GM18505 (cell line): Measurements from ENCODE around the gene ACVRL1.

Experiments
- ATAC-seq: cut with Tn5 transposase; IDR thresholded peaks from one replicate; pipeline ENCODE4 v1.9.1; 2021; ENCODE audit not compliant: unreplicated experiment
- POLR2A ChIP-seq: IDR thresholded peaks from 4 replicates; pipeline ENCODE4 v1.6.1; 2011; ENCODE audit warnings: borderline replicate concordance; ENCODE audit not compliant: insufficient read depth, insufficient read length; ENCODE audit errors: extremely low read depth

ACVRL1 gene

DNA sequence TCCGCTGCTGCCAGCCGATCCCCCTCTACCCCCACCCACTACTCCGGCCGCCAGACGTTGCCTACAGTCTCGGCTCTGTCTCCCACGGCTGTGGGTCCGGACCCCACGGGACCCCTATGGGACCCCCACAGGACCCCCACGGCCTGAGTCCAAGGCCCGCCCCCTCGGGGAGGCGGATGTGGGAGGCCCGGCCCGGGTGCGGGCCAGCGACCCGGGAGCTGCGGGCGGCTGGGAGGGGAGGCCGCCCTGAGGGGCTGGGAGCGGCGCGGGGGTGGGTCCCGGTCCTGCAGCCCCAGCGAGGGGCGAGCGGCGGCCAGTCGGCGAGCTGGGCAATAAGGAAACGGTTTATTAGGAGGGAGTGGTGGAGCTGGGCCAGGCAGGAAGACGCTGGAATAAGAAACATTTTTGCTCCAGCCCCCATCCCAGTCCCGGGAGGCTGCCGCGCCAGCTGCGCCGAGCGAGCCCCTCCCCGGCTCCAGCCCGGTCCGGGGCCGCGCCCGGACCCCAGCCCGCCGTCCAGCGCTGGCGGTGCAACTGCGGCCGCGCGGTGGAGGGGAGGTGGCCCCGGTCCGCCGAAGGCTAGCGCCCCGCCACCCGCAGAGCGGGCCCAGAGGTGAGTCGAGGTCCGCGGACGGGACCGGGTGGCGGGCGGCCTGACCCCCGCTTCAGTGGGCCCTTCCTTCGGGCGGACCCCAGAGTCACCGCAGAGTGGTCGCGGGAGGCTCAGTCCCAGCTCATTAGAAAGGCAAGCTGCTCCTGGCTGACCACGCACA lies at the start of gene ACVRL1:
Gene ACVRL1 (plus strand): TSS at position 422 of the 773 bp plus-strand sequence. CDS start 4,971 bp downstream, outside the sequence.
- ATAC-seq, result no peak
- no peak for TF ChIP-seq POLR2A

DNA sequence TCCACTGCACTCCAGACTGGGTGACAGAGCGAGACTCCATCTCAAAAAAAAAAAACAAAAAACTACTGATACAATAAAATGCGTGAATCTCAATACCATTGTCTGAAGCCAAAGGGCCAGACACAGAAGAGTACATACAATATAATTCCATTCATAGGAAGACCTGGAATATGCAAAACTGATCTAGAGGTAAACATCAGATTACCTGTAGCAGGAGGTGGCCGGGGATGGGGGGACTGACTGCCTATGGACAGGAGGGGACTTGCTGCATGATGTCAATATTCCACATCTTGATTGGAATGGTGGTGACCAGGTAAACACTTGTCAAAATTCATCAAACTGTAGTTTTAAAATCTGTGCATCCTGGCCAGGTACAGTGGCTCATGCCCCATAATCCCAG lies 46.3 kb upstream of the ACVRL1 start:
- TF ChIP-seq POLR2A, result no peak
- ATAC-seq, result no peak

DNA sequence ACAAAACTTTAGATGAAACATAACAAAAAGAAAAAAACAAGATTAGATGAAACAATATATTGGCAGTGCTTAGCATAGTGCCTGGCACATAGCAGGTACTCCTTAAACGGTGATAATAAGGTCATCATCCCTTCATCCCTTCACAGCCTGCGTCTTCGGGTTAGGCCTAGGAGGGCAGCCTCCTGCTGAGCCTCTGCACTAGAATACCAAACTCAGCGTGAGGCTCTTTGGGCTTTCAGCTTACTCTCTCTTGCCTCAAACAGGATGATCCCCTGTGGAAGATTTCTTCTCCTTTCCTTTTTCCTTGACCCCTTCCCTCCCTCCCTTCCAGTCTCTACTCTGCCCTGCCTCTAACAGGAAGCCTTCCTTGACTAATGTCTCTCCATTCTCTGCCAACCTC lies 44.4 kb upstream of the ACVRL1 start:
- no peak for ATAC-seq

DNA sequence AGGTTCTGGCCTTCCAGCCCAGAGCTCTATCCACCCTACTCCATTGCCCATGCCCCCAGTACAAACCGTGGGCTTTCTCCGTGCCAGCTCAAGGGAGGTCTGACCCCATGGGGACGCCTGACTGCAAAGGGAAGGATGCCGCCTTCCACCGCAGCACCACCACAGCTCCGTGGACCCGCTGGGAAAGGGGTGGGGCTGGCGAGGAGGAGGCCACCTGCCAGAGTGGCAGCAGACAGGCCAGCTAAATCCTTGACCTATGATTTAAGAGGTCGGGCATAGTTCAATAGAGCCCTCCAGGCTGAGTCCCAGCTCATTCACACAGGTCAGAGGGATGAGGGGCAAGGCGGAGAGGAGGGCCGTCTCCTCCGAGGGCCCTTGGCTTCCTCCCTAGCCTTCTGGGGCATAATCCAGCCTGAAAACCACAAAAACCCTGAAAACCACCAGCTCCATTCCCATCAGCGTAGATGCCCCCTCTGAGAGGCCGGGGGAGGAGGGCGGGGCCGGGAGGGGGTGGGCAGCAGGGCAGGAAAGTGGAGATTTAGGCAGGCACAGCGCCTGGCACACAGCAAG lies 43.9 kb upstream of the ACVRL1 start:
- no peak for TF ChIP-seq POLR2A
- ATAC-seq, result no peak

More for the DNA sequence above, 44.4 kb upstream of the ACVRL1 start:
- TF ChIP-seq POLR2A, result no peak

DNA sequence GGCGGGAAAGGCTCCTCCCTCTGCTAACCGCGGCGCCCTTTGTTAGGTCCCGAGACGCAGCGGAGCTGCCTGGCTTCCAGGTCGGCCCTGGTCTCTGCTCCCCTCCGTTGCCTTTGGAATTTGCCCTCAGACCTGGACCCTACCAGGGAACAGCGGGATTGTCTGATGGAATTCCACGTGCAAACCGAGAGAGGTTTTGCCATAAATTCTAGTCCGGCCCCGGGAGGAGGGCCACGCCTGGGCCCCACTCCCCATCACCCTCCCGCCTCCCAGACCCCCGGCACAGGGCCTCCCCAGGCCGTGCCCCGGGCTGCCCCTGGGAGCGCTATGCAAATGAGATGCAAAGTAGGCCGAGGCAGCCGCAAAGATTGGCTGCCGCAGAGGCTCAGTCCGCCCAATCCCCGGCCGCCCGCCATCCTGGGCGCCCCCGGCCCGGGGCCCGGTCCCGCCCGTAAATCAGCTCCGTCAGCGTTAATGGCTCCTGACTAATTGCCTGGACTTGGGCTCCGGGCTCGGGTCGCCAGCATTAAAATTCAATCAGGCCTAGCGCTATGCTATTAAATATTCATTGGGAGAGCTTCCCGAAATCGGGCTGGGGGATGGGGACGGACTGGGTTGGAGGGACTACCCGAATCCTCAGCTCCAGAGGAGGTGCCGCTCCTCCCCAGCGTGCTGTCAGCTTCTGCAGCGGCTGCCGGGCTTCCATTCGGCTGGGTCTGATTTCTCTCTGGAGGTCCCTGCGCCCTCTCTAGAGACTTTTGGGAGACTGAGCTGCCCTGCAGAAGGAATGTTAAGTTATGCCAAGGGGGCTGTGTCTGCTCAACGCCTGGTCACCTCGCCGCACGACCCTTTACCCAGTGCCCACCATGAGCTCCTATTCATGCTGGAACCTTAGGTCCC lies 43.1 kb upstream of the ACVRL1 start:
- no peak for ATAC-seq
- TF ChIP-seq POLR2A, result no peak

DNA sequence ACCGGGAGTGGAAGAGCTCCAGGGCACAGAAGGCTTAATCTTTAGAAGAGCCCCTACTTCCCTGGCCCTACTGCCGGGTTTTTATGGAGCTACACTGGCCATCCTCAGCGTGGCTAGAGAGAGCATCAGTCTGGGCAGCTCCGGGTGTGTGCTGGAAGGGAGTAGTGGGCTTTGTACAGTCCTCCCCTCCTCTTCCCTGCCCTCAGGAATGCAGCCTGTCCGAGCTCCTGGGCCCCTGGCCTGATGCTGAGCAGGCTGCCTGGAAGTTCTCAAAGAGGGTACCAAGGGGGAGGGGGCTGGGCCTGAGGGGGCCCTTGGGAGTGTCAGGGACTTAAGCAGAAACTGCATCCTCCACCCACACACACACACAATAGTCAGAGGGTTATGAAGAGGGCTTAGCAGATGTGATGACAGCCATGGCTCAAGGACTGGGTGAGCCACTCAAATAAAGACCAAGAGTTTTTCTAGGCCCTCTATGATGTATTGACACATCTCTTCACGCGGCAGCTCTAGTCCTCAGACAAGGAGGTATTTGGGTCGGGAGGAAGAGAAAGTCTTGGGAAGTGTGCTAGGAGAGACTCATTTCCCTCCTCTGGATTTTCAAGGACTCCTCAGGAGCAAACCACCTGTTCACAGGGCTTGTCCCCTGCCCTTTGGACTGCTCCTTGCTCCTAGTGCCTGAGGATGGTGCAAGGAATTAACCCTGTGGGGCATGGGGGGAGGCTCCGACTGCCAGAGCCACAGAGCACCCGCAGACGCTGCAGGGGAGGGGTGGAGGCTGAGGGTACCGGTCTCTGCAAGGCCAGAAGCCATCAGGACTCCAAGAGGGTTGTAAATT lies 42.3 kb upstream of the ACVRL1 start:
- TF ChIP-seq POLR2A, result no peak
- ATAC-seq, result no peak

DNA sequence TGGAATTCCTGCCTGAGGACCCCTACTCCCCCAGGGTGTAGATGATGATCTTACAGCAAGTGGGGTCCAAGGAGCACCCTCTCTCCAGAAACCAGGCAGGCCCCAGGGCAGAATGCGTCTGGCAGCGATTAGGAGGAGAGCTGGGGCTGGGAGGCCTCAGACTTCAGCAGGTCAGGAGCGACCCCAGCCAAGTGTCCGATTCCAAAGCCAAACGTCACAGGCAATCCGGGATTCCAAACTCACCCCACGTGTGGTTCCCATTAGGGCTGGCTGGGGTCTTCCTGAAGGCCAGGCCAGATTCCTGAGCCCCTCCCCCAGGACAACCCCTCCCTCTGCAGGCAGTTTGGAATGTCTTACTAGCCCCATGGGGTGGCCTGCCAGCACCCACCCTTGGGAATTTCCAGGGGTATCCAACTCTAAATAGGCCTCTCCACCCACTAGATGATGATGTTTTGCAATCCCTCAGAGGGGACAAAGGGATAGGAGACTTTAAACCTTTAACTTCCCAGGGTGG lies 41.5 kb upstream of the ACVRL1 start:
- TF ChIP-seq POLR2A, result no peak
- no peak for ATAC-seq

DNA sequence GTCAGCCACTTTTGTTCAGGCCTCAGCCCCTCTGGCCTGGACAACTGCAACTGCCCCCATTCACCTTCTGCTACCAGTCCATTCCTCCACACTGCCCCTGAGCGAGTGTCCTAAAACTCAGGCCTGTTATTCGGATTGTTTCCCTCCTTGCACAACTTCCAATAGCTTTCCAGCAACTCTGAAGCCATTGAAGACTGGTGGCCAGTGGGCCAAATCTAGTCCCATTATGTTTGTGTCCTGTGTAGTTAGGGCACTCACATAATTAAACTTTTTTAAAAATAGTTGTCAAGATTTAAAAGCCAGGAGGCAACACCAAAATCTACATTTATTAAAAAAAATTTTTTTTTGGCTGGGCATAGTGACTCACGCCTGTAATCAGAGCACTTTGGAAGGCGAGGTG lies 41.0 kb upstream of the ACVRL1 start:
- ATAC-seq, result no peak
- no peak for TF ChIP-seq POLR2A

DNA sequence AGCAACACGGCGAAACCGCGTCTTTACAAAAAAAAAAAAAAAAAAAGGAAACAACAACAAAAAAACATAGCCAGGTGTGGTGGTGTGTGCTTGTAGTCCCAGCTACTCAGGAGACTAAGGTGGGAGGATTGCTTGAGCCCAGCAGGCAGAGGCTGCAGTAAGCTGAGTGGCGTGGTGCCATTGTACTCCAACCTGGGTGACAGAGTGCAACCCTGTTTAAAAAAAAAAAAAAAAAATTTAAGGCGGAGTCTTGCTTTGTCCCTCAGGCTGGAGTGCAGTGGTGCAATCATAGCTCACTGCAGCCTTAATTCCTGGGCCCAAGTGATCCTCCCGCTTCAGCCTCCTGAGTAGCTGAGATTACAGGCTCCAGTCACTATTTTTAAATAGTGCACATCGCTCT lies 40.5 kb upstream of the ACVRL1 start:
- no peak for ATAC-seq
- no peak for TF ChIP-seq POLR2A

DNA sequence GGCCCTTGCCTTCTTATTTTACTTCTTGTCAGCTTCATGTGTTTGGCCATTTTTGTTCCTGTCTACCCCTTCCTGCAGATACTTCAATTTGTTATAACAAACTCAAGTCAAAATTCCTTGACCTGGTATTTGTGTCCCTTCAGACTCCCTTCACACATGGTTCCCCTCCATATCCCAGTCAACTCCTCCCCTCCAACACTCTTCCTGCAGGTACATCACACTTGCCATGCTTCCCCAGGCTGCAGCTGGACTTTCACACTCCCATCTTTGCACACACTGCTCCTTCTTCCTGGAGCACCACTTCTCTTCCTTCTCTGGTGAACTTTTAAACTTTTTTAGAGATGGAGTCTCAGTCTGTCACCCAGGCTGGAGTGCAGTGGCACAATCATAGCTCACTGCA lies 39.9 kb upstream of the ACVRL1 start:
- no peak for ATAC-seq
- no peak for TF ChIP-seq POLR2A

DNA sequence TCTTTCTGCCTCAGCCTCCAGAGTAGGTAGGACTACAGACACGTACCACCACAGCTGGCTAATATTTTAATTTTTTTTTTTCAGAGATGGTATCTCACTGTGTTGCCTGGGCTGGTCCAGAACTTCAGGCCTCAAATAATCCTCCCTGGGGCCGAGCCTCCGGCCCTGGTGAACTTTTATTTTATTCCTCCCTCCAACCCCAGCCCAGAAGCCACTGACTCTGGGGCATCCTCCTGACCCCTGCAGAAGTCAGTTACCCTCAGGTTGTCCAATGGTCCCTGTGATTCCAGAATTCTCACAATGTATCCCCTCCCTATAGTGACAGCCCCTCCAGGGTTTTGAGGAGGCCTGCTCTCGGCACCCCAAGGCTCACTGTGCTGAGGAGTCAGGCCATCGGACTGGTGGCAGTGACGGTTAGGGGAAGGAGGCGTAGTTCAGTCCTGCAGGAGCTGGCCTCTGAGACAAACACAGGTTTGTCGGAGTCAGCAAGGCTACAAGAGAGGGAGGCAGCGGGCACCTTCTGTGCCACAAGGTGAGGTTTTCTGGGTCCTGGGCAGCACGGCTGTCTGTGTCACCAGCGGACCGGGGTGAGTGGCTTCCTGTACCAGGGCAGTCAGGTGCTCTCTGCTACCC lies 39.4 kb upstream of the ACVRL1 start:
- ATAC-seq, result no peak
- TF ChIP-seq POLR2A, result no peak

DNA sequence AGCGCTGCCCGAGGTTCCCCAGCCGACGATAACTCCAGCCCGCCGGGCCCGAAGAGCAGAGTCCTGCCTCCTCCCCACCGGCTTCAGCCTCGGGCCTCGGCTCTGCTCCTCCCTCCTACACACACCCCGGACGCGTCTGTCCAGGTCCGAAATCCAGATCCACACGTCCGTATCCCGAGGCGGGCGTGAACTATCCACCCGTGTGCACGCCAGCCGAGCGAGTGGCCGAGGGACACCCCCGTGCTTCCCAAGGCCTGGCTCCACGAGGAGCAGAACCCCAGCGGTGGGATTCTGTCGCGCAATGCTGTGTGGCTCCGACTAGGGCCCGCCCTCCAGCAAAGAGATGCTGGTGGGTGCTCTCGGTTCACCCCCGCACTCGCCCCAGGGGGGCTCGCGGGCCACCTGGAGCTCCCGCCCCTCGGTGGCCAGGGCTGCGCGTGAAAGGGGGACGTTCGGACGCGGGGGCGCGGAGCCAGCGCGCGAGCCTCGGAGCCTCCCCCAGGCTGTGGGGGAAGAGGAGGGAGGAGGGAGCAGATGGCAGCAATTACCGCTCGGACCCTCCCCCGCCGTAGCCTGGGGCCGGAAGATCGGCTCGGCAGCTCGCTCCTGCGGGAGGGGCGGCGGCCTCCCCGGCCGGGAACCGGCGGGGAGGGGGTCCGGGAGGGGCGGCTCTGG lies 38.3 kb upstream of the ACVRL1 start:
- no peak for TF ChIP-seq POLR2A
- ATAC-seq, result no peak

DNA sequence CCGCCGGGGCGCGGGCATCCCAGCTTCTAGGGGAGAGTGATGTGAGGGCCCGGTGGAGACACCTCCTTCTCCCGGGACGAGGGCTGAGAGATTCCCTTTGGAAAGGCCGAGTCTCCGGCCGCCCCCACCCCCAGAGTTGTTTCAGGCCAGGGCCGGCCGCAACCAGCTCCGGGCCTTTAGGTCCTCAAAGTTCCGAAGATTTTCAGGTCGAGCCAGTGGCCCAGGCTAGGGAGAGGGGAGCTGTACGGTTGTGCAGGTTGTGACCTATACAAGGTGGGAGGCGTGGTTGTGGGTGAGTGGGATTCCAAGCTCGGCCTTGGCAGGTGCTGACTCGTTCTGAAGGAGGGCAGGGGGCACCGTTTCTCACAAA lies 37.8 kb upstream of the ACVRL1 start:
- TF ChIP-seq POLR2A, result no peak
- ATAC-seq, result no peak

DNA sequence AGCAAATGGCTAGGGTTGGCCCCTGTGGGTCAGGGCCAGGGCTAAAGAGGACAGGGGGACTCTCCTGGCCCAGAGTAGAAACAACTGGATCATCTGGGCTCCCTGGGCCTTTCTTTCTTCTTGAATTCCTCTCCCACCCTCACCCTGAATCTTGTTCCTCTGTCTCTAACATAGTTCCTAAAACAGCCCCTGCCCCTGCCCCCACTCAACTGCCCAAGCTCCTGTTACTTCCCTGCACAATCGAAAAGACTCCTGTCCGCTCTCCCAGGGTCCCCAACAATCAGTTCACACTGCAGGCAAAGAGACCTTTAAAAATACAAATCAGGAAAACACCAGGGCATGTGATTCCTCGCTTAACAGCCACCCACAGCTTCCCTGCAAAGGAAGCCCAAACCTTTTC lies 37.4 kb upstream of the ACVRL1 start:
- no peak for TF ChIP-seq POLR2A
- no peak for ATAC-seq
